ENCODE measurements around the gene SYNPO2.

DNA sequence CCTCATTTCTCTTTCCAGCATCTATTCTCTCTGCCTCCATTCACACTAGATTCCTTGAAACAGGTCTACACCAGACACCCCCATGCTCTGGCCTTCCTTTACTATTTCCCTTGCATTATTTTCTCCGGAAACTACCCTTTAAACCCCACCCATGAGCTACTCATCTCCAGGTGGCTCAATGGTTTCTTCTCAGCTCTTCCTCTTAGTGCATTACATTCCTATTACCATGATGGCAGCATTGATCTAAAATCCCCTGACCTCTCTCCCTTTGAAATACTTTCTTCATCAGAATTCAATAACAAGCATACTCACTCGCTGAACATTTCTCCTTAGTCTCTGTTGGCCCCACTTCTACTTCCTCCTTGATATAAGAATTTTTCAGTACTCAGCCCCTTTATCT is 94.6 kb downstream of the SYNPO2 start:
- no peak for TF ChIP-seq NR2C2 (IDR thresholded peaks at IDR 0.05; ENCODE audit: borderline replicate concordance, control insufficient read depth, insufficient read length, low read depth)
- TF ChIP-seq, protein P1, sequence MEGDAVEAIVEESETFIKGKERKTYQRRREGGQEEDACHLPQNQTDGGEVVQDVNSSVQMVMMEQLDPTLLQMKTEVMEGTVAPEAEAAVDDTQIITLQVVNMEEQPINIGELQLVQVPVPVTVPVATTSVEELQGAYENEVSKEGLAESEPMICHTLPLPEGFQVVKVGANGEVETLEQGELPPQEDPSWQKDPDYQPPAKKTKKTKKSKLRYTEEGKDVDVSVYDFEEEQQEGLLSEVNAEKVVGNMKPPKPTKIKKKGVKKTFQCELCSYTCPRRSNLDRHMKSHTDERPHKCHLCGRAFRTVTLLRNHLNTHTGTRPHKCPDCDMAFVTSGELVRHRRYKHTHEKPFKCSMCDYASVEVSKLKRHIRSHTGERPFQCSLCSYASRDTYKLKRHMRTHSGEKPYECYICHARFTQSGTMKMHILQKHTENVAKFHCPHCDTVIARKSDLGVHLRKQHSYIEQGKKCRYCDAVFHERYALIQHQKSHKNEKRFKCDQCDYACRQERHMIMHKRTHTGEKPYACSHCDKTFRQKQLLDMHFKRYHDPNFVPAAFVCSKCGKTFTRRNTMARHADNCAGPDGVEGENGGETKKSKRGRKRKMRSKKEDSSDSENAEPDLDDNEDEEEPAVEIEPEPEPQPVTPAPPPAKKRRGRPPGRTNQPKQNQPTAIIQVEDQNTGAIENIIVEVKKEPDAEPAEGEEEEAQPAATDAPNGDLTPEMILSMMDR (IDR thresholded peaks at IDR 0.05 in 2 of 3, conservative IDR thresholded peaks at IDR 0.05 in 1 of 3; ENCODE audit: control insufficient read depth in 2 of 3, extremely low read depth in 1 of 3, insufficient read depth in 1 of 3, low read depth in 3 of 3, low read length in 3 of 3): no peak
- TF ChIP-seq HCFC1 (IDR thresholded peaks at IDR 0.05; ENCODE audit: low read length): no peak

All from GM12878 (cell line).